ENCODE data around the gene KIF2A.

DNA sequence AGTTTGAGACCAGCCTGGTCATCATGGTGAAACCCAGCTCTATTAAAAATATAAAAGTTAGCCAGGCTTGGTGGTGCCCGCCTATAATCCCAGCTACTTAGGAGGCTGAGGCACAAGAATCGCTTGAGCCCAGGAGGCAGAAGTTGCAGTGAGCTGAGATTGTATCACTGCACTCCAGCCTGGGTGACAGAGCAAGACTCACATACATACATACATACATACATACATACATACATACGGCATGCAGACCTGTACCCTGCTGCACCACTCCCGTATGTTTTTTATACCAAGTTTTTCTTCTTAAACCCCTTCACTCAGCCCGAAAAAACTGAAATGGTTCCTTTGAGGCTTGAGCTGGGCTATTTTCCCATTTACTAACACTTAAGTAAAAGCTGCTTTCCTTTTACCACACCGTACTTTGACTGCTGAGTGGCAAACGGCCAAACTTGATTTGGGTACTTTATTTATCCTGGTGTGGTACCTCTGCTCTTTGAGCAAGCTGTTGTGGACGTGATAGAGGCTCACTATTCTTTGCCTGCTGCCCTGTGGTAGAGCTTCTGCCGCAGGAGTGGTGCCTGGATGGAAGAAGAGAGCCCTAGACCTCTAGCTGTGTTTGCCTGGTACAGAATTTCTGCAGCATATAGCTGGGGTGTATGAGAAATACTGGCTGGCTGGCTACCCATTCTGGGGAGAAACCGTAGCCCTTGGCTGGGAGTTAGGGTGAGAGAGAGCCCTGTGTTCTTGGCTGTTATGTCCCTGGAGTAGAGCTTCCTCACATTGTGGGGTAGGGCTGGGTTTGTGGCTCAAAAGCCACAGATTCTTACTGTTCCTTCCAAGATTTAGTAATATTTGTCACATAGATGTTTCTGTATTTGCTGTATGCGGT lies 126.0 kb downstream of the KIF2A start:
- TF ChIP-seq, protein P1, sequence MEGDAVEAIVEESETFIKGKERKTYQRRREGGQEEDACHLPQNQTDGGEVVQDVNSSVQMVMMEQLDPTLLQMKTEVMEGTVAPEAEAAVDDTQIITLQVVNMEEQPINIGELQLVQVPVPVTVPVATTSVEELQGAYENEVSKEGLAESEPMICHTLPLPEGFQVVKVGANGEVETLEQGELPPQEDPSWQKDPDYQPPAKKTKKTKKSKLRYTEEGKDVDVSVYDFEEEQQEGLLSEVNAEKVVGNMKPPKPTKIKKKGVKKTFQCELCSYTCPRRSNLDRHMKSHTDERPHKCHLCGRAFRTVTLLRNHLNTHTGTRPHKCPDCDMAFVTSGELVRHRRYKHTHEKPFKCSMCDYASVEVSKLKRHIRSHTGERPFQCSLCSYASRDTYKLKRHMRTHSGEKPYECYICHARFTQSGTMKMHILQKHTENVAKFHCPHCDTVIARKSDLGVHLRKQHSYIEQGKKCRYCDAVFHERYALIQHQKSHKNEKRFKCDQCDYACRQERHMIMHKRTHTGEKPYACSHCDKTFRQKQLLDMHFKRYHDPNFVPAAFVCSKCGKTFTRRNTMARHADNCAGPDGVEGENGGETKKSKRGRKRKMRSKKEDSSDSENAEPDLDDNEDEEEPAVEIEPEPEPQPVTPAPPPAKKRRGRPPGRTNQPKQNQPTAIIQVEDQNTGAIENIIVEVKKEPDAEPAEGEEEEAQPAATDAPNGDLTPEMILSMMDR (IDR thresholded peaks at IDR 0.05; ENCODE audit: low read depth, low read length, missing input control): no peak
- TF ChIP-seq ZBTB33 (IDR thresholded peaks at IDR 0.05) (no peak), YY1 (IDR thresholded peaks at IDR 0.05) (no peak), JUND (IDR thresholded peaks at IDR 0.05) (no peak), GABPA (IDR thresholded peaks at IDR 0.05 in 1 of 2, conservative IDR thresholded peaks at IDR 0.05 in 1 of 2) (no peak), MAX (IDR thresholded peaks at IDR 0.05) (no peak), TAF1 (conservative IDR thresholded peaks at IDR 0.05) (no peak), RAD21 (IDR thresholded peaks at IDR 0.05) (no peak), SP1 (IDR thresholded peaks at IDR 0.05) (no peak), REST (IDR thresholded peaks at IDR 0.05) (no peak), NR2F2 (IDR thresholded peaks at IDR 0.05) (no peak)
- TF ChIP-seq, protein P2, sequence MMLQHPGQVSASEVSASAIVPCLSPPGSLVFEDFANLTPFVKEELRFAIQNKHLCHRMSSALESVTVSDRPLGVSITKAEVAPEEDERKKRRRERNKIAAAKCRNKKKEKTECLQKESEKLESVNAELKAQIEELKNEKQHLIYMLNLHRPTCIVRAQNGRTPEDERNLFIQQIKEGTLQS (IDR thresholded peaks at IDR 0.05): no peak

Measured in liver (tissue), 3 donors.